Stimulated activated naive CD8-positive, alpha-beta T cell treated with anti-CD3 and anti-CD28 coated beads, Interleukin-15, Interleukin-2, amounts not matched to agents 100 ng/mL and 50 ng/mL, for 24 hours (primary cell): Measurements from ENCODE around the gene RHNO1.

Source experiments
- H3K27ac Mint-ChIP-seq: one replicate; pipeline ENCODE4 v1.8.0; 2021; ENCODE audit warnings: mild to moderate bottlenecking, mixed read lengths
- H3K27me3 Mint-ChIP-seq: one replicate; pipeline ENCODE4 v1.8.0; 2021; ENCODE audit warnings: mixed read lengths
- H3K36me3 Mint-ChIP-seq: one replicate; pipeline ENCODE4 v1.8.0; 2021; ENCODE audit warnings: low read depth, mixed read lengths
- H3K4me1 Mint-ChIP-seq: one replicate; pipeline ENCODE4 v1.8.0; 2021; ENCODE audit warnings: low read depth, mixed read lengths
- H3K4me3 Mint-ChIP-seq: one replicate; pipeline ENCODE4 v1.8.0; 2021; ENCODE audit warnings: mild to moderate bottlenecking, mixed read lengths
- H3K9me3 Mint-ChIP-seq: one replicate; pipeline ENCODE4 v1.8.0; 2021; ENCODE audit warnings: mixed read lengths

RHNO1 gene

GRCh38 chr12:2912216-2912575 is 35.2 kb downstream of the RHNO1 start:
- H3K4me3 Mint-ChIP-seq = no peak overlapping the region
- no peaks in the 10 kb centered on the region for H3K9me3 Mint-ChIP-seq
- H3K4me1 Mint-ChIP-seq = no peaks in the 10 kb centered on the region
- H3K36me3 Mint-ChIP-seq = peaks cover 26% of the 10 kb centered on the region
- H3K27me3 Mint-ChIP-seq = no peaks in the 10 kb centered on the region
- H3K27ac Mint-ChIP-seq = no peak overlapping the region

GRCh38 chr12:2919249-2919648 is 42.2 kb downstream of the RHNO1 start:
- Mint-ChIP-seq H3K4me1 (peaks cover 3% of the 10 kb centered on the region), H3K36me3 (peaks cover 23% of the 10 kb centered on the region), H3K9me3 (no peaks in the 10 kb centered on the region), H3K27me3 (no peaks in the 10 kb centered on the region), H3K4me3 (no peak overlapping the region), H3K27ac (no peak overlapping the region)

DNA sequence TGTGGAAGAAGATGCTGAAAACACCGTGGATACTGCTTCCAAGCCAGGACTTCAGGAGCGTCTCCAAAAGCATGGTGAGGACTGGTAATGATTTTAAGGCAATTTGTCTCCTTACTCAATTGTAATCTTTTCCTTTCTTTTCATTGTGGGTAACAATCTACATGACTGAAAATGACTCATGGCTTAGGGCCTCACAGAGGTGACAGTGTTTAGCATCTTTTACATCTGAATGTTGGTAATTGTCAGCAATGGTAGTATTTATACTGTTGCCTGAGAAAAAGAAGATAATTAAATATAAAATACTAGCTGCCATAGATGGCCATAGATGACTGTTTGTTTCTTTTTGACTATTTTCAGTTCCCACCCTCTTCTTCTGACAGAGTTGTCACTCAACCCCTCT is 45.3 kb downstream of the RHNO1 start:
- Mint-ChIP-seq H3K9me3 (no peaks in the 10 kb centered on the region), H3K27me3 (no peaks in the 10 kb centered on the region), H3K4me1 (peaks cover 8% of the 10 kb centered on the region)

DNA sequence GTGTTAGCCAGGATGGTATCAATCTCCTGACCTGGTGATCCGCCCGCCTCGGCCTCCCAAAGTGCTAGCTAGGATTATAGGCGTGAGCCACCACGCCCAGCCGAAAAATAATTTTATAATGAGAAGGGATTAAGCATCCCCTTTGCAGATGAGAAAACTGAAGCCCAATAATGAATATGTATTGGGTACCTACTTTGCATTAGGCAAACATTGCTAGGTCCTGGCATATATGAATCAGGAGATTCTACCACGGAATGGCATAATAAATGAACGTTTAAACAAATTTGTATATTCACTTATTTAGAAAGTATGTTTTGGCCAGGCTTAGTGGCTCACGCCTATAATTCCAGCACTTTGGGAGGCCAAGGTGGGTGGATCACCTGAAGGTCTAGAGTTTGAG is 46.0 kb downstream of the RHNO1 start:
- H3K27ac Mint-ChIP-seq = no peak overlapping the region
- H3K4me3 Mint-ChIP-seq = no peak overlapping the region
- no peaks in the 10 kb centered on the region for H3K27me3 Mint-ChIP-seq
- peaks cover 26% of the 10 kb centered on the region for H3K36me3 Mint-ChIP-seq
- H3K4me1 Mint-ChIP-seq = peaks cover 8% of the 10 kb centered on the region
- H3K9me3 Mint-ChIP-seq = no peaks in the 10 kb centered on the region

More for the DNA sequence above, 45.3 kb downstream of the RHNO1 start:
- Mint-ChIP-seq H3K4me3 (no peak overlapping the region), H3K36me3 (peaks cover 26% of the 10 kb centered on the region), H3K27ac (no peak overlapping the region)

- peaks cover 8% of the 10 kb centered on the region for H3K4me1 Mint-ChIP-seq
- peaks cover 26% of the 10 kb centered on the region for H3K36me3 Mint-ChIP-seq
- no peak overlapping the region for H3K27ac Mint-ChIP-seq
- no peaks in the 10 kb centered on the region for H3K27me3 Mint-ChIP-seq
- no peaks in the 10 kb centered on the region for H3K9me3 Mint-ChIP-seq
- no peak overlapping the region for H3K4me3 Mint-ChIP-seq
Measured at GRCh38 chr12:2924019-2924418, 47.0 kb downstream of the RHNO1 start.

GRCh38 chr12:2925322-2925995 is 48.4 kb downstream of the RHNO1 start:
- no peaks in the 10 kb centered on the region for H3K9me3 Mint-ChIP-seq
- H3K36me3 Mint-ChIP-seq = peaks cover 26% of the 10 kb centered on the region
- no peak overlapping the region for H3K4me3 Mint-ChIP-seq

DNA sequence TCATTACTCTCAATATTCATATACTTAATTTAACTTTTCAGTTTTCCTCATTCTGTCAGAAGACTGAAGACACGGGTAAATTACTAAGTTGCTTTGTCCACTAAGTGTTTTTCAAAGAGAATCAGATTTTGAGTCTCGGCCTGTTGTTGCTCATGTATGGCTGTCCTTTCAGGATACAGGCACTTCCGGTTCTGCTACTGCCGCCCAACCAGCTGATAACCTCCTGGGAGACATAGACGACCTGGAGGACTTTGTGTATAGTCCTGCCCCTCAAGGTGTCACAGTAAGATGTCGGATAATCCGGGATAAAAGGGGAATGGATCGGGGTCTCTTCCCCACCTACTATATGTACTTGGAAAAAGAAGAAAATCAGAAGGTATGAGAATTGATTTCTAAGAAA is 53.8 kb downstream of the RHNO1 start:
- no peaks in the 10 kb centered on the region for H3K27me3 Mint-ChIP-seq
- H3K36me3 Mint-ChIP-seq = peaks cover 34% of the 10 kb centered on the region
- no peak overlapping the region for H3K27ac Mint-ChIP-seq
- H3K9me3 Mint-ChIP-seq = no peaks in the 10 kb centered on the region
- no peaks in the 10 kb centered on the region for H3K4me1 Mint-ChIP-seq
- no peak overlapping the region for H3K4me3 Mint-ChIP-seq

More at GRCh38 chr12:2925322-2925995, 48.4 kb downstream of the RHNO1 start:
- H3K27me3 Mint-ChIP-seq = no peaks in the 10 kb centered on the region
- peak overlapping the region; percentile 2 for H3K27ac Mint-ChIP-seq
- peaks cover 8% of the 10 kb centered on the region for H3K4me1 Mint-ChIP-seq

- H3K9me3 Mint-ChIP-seq = no peaks in the 10 kb centered on the region
- peaks cover 38% of the 10 kb centered on the region for H3K36me3 Mint-ChIP-seq
- H3K27me3 Mint-ChIP-seq = no peaks in the 10 kb centered on the region
- no peak overlapping the region for H3K4me3 Mint-ChIP-seq
- no peak overlapping the region for H3K27ac Mint-ChIP-seq
- no peaks in the 10 kb centered on the region for H3K4me1 Mint-ChIP-seq
Measured at GRCh38 chr12:2933586-2933985, 56.6 kb downstream of the RHNO1 start.

DNA sequence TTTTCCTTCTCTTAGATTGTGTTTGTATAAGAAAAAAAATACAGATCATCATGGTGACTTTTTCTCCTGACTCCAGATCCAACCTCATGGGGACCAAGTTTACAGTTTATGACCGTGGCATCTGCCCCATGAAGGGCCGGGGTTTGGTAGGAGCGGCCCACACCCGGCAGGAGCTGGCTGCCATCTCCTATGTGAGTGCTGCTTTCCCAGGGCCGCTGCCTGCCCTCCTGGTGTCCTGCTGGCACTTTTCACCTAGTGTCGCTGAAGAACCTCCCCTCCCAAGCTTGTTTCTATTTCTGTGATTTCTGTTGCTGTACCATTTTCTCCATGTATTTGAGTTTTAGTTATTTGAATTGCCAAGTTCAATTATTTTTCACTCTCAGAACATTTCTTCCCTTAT is 57.3 kb downstream of the RHNO1 start:
- Mint-ChIP-seq H3K27me3 (no peaks in the 10 kb centered on the region), H3K9me3 (no peaks in the 10 kb centered on the region), H3K27ac (no peak overlapping the region), H3K4me3 (no peak overlapping the region), H3K4me1 (no peaks in the 10 kb centered on the region), H3K36me3 (peaks cover 38% of the 10 kb centered on the region)

- H3K27me3 Mint-ChIP-seq = no peaks in the 10 kb centered on the region
- no peak overlapping the region for H3K27ac Mint-ChIP-seq
- H3K36me3 Mint-ChIP-seq = peaks cover 35% of the 10 kb centered on the region
- no peaks in the 10 kb centered on the region for H3K9me3 Mint-ChIP-seq
- no peaks in the 10 kb centered on the region for H3K4me1 Mint-ChIP-seq
- H3K4me3 Mint-ChIP-seq = no peak overlapping the region
Measured at GRCh38 chr12:2936301-2936700, 59.3 kb downstream of the RHNO1 start.

GRCh38 chr12:2937500-2937899 is 60.5 kb downstream of the RHNO1 start:
- Mint-ChIP-seq H3K27me3 (no peaks in the 10 kb centered on the region), H3K9me3 (no peaks in the 10 kb centered on the region), H3K4me1 (no peaks in the 10 kb centered on the region), H3K36me3 (peaks cover 33% of the 10 kb centered on the region), H3K27ac (no peak overlapping the region), H3K4me3 (no peak overlapping the region)
